Endothelial cell of umbilical vein (primary cell): ENCODE measurements around the gene AHSP. TPM values are rescaled to one million over a fixed set of nuclear protein-coding genes. Genes with fewer than 3 reads are reported as not detected.

Experiments used
- BruUV-seq: library from RNA; stranded (reverse); fragments of 400-500 nt; replicated peaks from 2 replicates; lab custom pipeline; 2021; lab: Mats Ljungman, UMichigan
- CTCF ChIA-PET: fragments of 300-600, 350-600 bp; sonication (Branson Sonifier 250); formaldehyde crosslinking; loops from one replicate; lab custom pipeline; 2021; ENCODE audit warnings: antibody characterized with exemption, inconsistent platforms; lab: Charles Lee
- POLR2A ChIA-PET: fragments of 300-600, 350-600 bp; sonication (Branson Sonifier 250); formaldehyde crosslinking; loops from one replicate; lab custom pipeline; 2021; ENCODE audit warnings: antibody characterized with exemption, inconsistent platforms; lab: Charles Lee
- DNase-seq: peaks from one replicate; pipeline ENCODE4 v3.0.0-alpha.2; 2011; ENCODE audit warnings: low read depth, low spot score
- FAIRE-seq: peaks from 2 replicates; lab custom pipeline; 2011; peaks lifted over from hg19 to GRCh38; lab: Jason Lieb, UNC
- H2AFZ ChIP-seq: 2 replicates; pipeline ENCODE4 v1.6.0; 2012; ENCODE audit warnings: low read depth, low read length, control low read depth, inconsistent platforms
- H3K27ac ChIP-seq: 2 replicates; pipeline ENCODE4 v1.5.1; 2011; ENCODE audit warnings: low read depth, mild to moderate bottlenecking, control low read depth, low read length, moderate library complexity; ENCODE audit not compliant: insufficient read depth
- H3K27me3 ChIP-seq, 2 experiments: 2 replicates each; pipeline versions ENCODE4 v1.6.0 to v1.6.1; 2011; ENCODE audit warnings: low read length in 2 of 2, mixed read lengths in 1 of 2; ENCODE audit not compliant: control insufficient read depth in 2 of 2, insufficient read depth in 2 of 2
- H3K36me3 ChIP-seq, 2 experiments: 2 replicates in 1 of 2; 3 replicates in 1 of 2; pipeline ENCODE4 v1.5.1; 2011; ENCODE audit warnings: low read length in 2 of 2, mild to moderate bottlenecking in 1 of 2, moderate library complexity in 1 of 2; ENCODE audit not compliant: control insufficient read depth in 2 of 2, insufficient read depth in 2 of 2; ENCODE audit errors: extremely low read depth in 1 of 2
- H3K4me1 ChIP-seq: 3 replicates; pipeline ENCODE4 v1.5.1; 2011; ENCODE audit warnings: mild to moderate bottlenecking, low read length; ENCODE audit not compliant: control insufficient read depth, insufficient read depth; ENCODE audit errors: extremely low read depth
- H3K4me2 ChIP-seq: 2 replicates; pipeline ENCODE4 v1.6.1; 2011; ENCODE audit warnings: low read length, control low read depth, mixed read lengths; ENCODE audit not compliant: insufficient read depth
- H3K4me3 ChIP-seq, 3 experiments: fragments of 200-600 bp in 1 of 3; sonication (generic), shearing (Covaris generic) in 1 of 3; replicated peaks in 1 of 3; 2 replicates each; pipeline ENCODE4 v1.5.1; 2011 to 2016; ENCODE audit warnings: control low read depth in 3 of 3, low read length in 3 of 3, mild to moderate bottlenecking in 2 of 3, inconsistent platforms in 1 of 3, low read depth in 1 of 3, moderate library complexity in 1 of 3; ENCODE audit not compliant: insufficient read depth in 1 of 3
- H3K79me2 ChIP-seq: 2 replicates; pipeline ENCODE4 v1.6.0; 2012; ENCODE audit warnings: low read length, inconsistent platforms; ENCODE audit not compliant: control insufficient read depth, insufficient read depth
- H3K9ac ChIP-seq: replicated peaks from 2 replicates; pipeline ENCODE3; 2011; ENCODE audit warnings: low read length, control low read depth; ENCODE audit not compliant: insufficient read depth; ENCODE audit errors: extremely low read depth
- H3K9me1 ChIP-seq: replicated peaks from 3 replicates; pipeline ENCODE4 v1.6.0; 2011; ENCODE audit warnings: mild to moderate bottlenecking, low read length; ENCODE audit not compliant: control insufficient read depth, insufficient read depth; ENCODE audit errors: extremely low read depth
- H3K9me3 ChIP-seq: replicated peaks from 2 replicates; pipeline ENCODE4 v1.5.1; 2012; ENCODE audit warnings: low read length, inconsistent platforms; ENCODE audit not compliant: control insufficient read depth, insufficient read depth
- H4K20me1 ChIP-seq: replicated peaks from 2 replicates; pipeline ENCODE3; 2011; ENCODE audit warnings: mild to moderate bottlenecking, low read length; ENCODE audit not compliant: control insufficient read depth, insufficient read depth; ENCODE audit errors: extremely low read depth
- EZH2 ChIP-seq: IDR thresholded peaks from 2 replicates; pipeline ENCODE4 v1.6.1; 2012; ENCODE audit warnings: borderline replicate concordance, low read depth, mild to moderate bottlenecking, moderate library complexity, low read length, inconsistent platforms; ENCODE audit not compliant: severe bottlenecking
- FOS ChIP-seq: IDR thresholded peaks from 2 replicates; pipeline ENCODE4 v1.6.1; 2011; ENCODE audit warnings: mild to moderate bottlenecking, low read length, moderate library complexity, borderline replicate concordance; ENCODE audit not compliant: insufficient read depth
- GATA2 ChIP-seq: IDR thresholded peaks from 2 replicates; pipeline ENCODE4 v1.7.0; 2011; ENCODE audit warnings: low read depth, mild to moderate bottlenecking, moderate library complexity, mixed read lengths, low read length; ENCODE audit not compliant: insufficient read length, insufficient read depth
- JUN ChIP-seq: IDR thresholded peaks from 2 replicates; pipeline ENCODE4 v1.6.1; 2011; ENCODE audit warnings: borderline replicate concordance, low read depth; ENCODE audit not compliant: insufficient read length, insufficient read depth
- MAX ChIP-seq: IDR thresholded peaks from 2 replicates; pipeline ENCODE4 v1.6.1; 2011; ENCODE audit not compliant: insufficient read depth, insufficient read length
- MYC ChIP-seq: IDR thresholded peaks from one replicate; pipeline ENCODE4 v1.6.1; 2011; ENCODE audit warnings: mild to moderate bottlenecking, low read depth, low read length
- POLR2A ChIP-seq: IDR thresholded peaks from 2 replicates; pipeline ENCODE4 v1.6.1; 2012; ENCODE audit warnings: low read depth, mild to moderate bottlenecking, control low read depth, low read length
- POLR2AphosphoS5 ChIP-seq: IDR thresholded peaks from 2 replicates; pipeline ENCODE4 v1.6.1; 2012; ENCODE audit warnings: low read depth, mild to moderate bottlenecking, control low read depth, low read length, moderate library complexity; ENCODE audit not compliant: insufficient read depth
- dilution Hi-C: fragments of 300-500 bp; cut with MboI; formaldehyde crosslinking; loops from one replicate; pipeline ENCODE4 v1.15.0; 2019; ENCODE audit warnings: low sequenced_read_pairs; ENCODE audit not compliant: extremely low pct_ligation_motif_present
- intact Hi-C: fragments of 100-400 bp; cut with micrococcal nuclease; formaldehyde crosslinking; loops from one replicate; pipeline ENCODE4 v1.10.0; 2022
- polyA plus RNA-seq, 4 experiments: library from polyadenylated mRNA; depleted of rRNA in 3 of 4; stranded (reverse) in 3 of 4; unstranded in 1 of 4; fragments of >200 nt; gene quantifications; 2 replicates each; pipeline versions ENCODE4 v1.2.1 to v1.2.3, GENCODE V29; 2011 to 2012; ENCODE audit warnings: missing spikeins in 1 of 4
- total RNA-seq: library from RNA; stranded (reverse); gene quantifications from 2 replicates; pipeline ENCODE4 v1.2.3, GENCODE V29; 2021
- TF ChIP-seq, protein P1 (sequence below), 2 donors: IDR thresholded peaks; 1 replicate in 1 of 2; 2 replicates in 1 of 2; pipeline ENCODE4 v1.5.1; 2011; ENCODE audit warnings: low read length in 2 of 2, mild to moderate bottlenecking in 2 of 2, moderate library complexity in 2 of 2, control low read depth in 1 of 2, inconsistent platforms in 1 of 2, low read depth in 1 of 2; ENCODE audit not compliant: insufficient read depth in 1 of 2; ENCODE audit errors: extremely low read depth in 1 of 2

Gene AHSP
- total and polyA plus RNA-seq, 2 donors (not counting 3 experiments of a cell fraction or from before 2014, with no cell fraction given), result not detected

DNA sequence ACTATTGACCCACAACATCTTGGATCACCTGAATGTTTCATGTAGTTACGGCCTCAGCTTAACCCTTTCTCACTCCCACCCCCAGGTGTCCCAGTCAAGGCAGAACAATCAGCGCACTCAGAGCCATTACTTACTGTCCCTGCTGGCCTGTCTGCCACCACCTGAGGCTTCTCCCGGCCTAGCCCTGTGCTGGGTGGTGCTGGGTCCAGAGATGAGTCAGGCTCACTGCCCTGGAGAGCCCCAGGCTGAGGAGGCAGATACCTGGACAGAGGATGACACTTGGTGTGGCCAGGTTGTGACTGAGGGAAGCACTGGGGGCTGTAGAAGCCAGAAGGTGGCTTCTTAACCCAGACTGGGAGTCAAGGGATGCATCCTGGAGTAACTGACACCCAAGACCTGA, 48.7 kb upstream of the AHSP start:
- Histone ChIP-seq H3K9ac (no peak overlapping the region), H3K4me1 (peaks cover 10% of the 10 kb centered on the region), H3K9me3 (no peaks in the 10 kb centered on the region), H3K79me2 (peaks cover 10% of the 10 kb centered on the region), H3K9me1 (no peaks in the 10 kb centered on the region), H3K4me2 (no peak overlapping the region), H3K4me3 (no peak overlapping the region), H3K27ac (no peak overlapping the region), H4K20me1 (no peaks in the 10 kb centered on the region), H3K36me3 (peaks cover 12 to 19% of the 10 kb centered on the region in 2 experiments), H2AFZ (no peak overlapping the region), H3K27me3 (no peaks in the 10 kb centered on the region)
- ChIA-PET CTCF (interaction anchor here (0.8 to 3.4 kb wide), 2 partner anchors 9 to 19 kb away, joined by 3 to 13 read pairs; partner anchors contain the start of gene ARMC5), POLR2A (no interaction called here)
- DNase-seq, result no peak
- dilution Hi-C loops (no loop called here), intact Hi-C loops (no loop called here)
- BruUV-seq, result no TSS peak
- TF ChIP-seq JUN (no peak), MYC (no peak), POLR2A (no peak), POLR2AphosphoS5 (no peak), FOS (no peak), MAX (no peak), EZH2 (no peak), GATA2 (no peak)
- TF ChIP-seq, protein P1, sequence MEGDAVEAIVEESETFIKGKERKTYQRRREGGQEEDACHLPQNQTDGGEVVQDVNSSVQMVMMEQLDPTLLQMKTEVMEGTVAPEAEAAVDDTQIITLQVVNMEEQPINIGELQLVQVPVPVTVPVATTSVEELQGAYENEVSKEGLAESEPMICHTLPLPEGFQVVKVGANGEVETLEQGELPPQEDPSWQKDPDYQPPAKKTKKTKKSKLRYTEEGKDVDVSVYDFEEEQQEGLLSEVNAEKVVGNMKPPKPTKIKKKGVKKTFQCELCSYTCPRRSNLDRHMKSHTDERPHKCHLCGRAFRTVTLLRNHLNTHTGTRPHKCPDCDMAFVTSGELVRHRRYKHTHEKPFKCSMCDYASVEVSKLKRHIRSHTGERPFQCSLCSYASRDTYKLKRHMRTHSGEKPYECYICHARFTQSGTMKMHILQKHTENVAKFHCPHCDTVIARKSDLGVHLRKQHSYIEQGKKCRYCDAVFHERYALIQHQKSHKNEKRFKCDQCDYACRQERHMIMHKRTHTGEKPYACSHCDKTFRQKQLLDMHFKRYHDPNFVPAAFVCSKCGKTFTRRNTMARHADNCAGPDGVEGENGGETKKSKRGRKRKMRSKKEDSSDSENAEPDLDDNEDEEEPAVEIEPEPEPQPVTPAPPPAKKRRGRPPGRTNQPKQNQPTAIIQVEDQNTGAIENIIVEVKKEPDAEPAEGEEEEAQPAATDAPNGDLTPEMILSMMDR (IDR thresholded peaks at IDR 0.05; ENCODE audit: extremely low read depth in 1 of 2, insufficient read depth in 1 of 2, low read depth in 1 of 2, low read length in 2 of 2), result no peak
- FAIRE-seq, result no peak
